SHP77 (cell line): ENCODE data around the gene TET2.

ENCODE experiments used
- DNase-seq, 2 experiments: peaks; one replicate each; lab custom pipeline; 2025; lab: John Stamatoyannopoulos, UW

Gene TET2

DNA sequence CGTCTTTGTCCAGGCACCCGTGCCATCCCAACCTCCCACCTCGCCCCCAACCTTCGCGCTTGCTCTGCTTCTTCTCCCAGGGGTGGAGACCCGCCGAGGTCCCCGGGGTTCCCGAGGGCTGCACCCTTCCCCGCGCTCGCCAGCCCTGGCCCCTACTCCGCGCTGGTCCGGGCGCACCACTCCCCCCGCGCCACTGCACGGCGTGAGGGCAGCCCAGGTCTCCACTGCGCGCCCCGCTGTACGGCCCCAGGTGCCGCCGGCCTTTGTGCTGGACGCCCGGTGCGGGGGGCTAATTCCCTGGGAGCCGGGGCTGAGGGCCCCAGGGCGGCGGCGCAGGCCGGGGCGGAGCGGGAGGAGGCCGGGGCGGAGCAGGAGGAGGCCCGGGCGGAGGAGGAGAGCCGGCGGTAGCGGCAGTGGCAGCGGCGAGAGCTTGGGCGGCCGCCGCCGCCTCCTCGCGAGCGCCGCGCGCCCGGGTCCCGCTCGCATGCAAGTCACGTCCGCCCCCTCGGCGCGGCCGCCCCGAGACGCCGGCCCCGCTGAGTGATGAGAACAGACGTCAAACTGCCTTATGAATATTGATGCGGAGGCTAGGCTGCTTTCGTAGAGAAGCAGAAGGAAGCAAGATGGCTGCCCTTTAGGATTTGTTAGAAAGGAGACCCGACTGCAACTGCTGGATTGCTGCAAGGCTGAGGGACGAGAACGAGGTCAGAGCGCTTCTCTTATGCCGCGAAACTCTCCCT lies at the start of gene TET2:
Gene TET2 (plus strand): TSS at position 601 of the 740 bp plus-strand sequence. CDS start 87,067 bp downstream, outside the sequence.
- DNase-seq = peak; percentile 49 to 69

GRCh38 chr4:105102016-105102415 lies 44.7 kb upstream of the TET2 start:
- no peak for DNase-seq

- DNase-seq = no peak
These were observed 40.2 kb upstream of the TET2 start for GRCh38 chr4:105106426-105106825.

- DNase-seq = no peak
These were observed 39.4 kb upstream of the TET2 start for GRCh38 chr4:105107095-105107856.

GRCh38 chr4:105108971-105109370 lies 37.7 kb upstream of the TET2 start:
- no peak for DNase-seq

GRCh38 chr4:105112274-105112673 lies 34.4 kb upstream of the TET2 start:
- no peak for DNase-seq

DNA sequence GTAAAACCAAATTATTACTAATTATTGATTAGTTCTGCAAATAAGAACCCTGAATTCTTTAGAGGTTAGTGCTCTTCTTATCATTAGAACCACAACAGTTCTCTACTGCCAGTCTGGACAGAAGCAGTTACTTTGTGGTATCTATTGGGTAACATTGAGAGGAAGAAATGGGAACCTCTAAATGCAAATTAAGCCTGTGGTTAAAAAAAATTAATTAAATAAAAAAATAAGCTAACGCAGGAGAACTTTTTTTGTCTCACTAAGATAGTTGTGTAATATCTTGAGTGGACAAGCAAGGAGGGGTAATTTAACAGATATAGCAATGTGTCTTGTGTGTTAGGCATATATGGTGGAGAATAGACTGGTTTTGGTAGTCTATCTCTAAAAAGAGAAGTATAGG lies 32.9 kb upstream of the TET2 start:
- DNase-seq = no peak

GRCh38 chr4:105116616-105117319 lies 29.9 kb upstream of the TET2 start:
- no peak for DNase-seq

GRCh38 chr4:105119356-105119755 lies 27.3 kb upstream of the TET2 start:
- DNase-seq = no peak

GRCh38 chr4:105120626-105121025 lies 26.1 kb upstream of the TET2 start:
- no peak for DNase-seq

DNA sequence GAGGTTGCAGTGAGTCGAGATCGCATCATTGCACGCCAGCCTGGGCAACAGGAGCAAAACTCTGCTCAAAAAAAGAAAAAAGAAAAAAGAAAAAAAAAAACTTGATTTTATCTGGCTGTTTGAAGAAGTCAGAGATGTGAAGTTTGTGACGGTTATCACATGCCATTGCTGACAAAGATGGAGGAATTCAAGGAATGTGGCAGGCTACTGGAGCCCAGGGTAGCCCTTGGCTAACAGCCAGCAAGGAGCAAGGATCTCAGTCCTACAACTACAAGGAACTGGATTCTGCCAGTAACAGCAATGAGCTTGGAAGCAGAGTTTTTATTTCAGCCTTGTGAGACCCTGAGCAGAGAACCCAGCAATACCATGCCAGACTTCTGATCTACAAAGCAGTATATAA lies 24.3 kb upstream of the TET2 start:
- no peak for DNase-seq

GRCh38 chr4:105126311-105127169 lies 20.1 kb upstream of the TET2 start:
- no peak for DNase-seq

DNA sequence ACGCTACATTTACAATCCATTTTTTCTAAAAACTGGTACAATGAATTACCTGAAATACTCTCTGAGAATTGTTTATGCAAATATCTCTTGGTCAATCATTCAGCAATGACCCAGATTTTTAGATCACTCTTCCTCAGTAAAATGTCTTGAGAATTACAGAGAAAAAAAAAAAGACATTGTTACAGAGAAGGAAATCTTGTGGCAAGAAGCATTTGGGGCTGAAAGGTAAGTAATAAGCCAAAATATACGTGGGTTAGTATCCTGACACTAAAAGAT lies 19.6 kb upstream of the TET2 start:
- no peak for DNase-seq

DNA sequence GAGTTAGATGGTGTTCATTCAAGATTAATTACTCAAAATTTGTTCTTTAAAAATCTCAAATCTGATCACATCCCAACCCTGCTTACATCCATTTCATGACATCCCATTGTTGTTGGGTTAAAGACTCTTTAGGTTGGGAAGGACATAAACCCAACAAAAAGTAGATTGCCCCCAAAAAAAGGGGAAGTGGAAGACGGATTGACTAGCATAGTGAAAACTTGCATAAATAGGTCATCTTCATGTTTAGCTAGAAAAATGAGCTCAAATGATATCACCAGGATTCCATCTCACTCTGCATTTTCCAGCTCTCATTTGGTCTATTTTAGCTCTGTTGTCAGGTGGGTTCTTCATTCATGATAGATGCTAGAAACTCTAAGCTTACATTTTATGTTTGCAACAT lies 18.5 kb upstream of the TET2 start:
- DNase-seq = no peak

GRCh38 chr4:105129286-105130040 lies 17.2 kb upstream of the TET2 start:
- no peak for DNase-seq

- no peak for DNase-seq
These were observed 15.7 kb upstream of the TET2 start for GRCh38 chr4:105130945-105131344.

DNA sequence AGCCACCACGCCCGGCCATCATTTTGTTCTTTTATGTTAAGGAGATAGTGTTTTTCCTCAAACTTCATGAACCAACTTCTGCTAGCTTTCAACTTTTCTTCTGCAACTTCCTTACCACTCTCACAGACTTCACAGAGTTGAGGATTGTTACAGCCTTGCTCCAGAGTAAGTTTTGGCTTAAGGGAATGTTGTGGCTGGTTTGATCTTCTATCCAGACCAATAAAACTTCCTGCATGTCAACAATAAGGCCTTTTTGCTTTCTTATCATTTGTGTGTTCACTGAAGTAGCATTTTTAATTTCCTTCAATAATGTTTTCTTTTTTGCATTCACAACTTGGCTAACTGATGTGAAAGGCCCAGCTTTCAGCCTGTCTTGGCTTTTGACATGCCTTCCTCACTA lies 12.7 kb upstream of the TET2 start:
- DNase-seq = no peak

- DNase-seq = no peak
These were observed 10.9 kb upstream of the TET2 start for GRCh38 chr4:105135785-105136184.

- no peak for DNase-seq
These were observed 9.4 kb upstream of the TET2 start for GRCh38 chr4:105137121-105137875.

DNA sequence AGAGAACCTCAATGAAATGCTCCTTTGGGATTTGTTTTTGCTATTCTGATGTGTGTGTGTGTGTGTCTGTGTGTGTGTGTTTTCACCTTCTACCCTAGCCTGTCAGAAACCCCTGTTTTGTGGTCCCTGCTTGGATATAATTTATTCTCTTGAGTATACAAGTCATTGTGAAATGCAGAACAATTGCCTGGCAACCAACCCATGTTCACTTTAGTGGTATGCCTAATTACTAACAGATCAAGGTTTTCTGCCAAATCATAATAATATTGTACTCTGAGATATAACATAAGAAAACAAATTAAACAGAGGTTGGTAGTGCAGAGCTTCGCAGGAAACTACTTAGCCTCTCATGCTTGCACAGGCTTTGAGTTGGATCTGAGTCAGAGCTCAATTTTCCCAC lies 7.0 kb upstream of the TET2 start:
- DNase-seq = no peak
